HG03135 (cell line): Measurements from ENCODE around the gene DEFB115.
"Not testable (repeated sequence)": the region's sequence is repeated elsewhere in the genome, so short reads cannot be mapped to it uniquely, and the experiment has no call there.

ENCODE experiments used
- ATAC-seq: cut with Tn5 transposase; IDR thresholded peaks from one replicate; pipeline ENCODE4 v1.9.1; 2021; ENCODE audit warnings: mild to moderate bottlenecking, moderate library complexity; ENCODE audit not compliant: unreplicated experiment

Gene DEFB115

DNA sequence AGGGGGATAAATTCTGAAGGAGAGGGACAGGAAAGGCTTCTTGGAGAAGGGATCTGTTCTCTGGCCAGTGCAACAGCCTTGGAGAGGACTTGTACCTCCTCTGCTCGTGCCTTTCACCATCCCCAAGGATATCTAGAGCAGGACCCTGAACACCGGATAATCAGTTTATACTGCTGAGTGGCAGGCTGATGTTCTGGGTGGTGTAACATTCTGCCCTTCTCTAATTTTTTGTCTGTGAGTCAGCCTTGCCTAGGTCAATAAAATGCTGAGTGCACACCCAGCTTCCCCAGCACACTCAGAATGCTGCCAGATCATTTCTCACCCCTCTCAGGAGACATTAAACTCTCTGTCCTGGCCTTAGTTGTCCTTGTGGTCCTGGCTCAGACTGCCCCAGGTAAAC lies at the start of gene DEFB115:
Gene DEFB115 (plus strand): TSS at position 301 of the 400 bp plus-strand sequence. CDS start 0 bp downstream, at position 301.
- ATAC-seq: no peak

GRCh38 chr20:31236953-31237352 lies 20.5 kb upstream of the DEFB115 start:
- ATAC-seq: no peak

DNA sequence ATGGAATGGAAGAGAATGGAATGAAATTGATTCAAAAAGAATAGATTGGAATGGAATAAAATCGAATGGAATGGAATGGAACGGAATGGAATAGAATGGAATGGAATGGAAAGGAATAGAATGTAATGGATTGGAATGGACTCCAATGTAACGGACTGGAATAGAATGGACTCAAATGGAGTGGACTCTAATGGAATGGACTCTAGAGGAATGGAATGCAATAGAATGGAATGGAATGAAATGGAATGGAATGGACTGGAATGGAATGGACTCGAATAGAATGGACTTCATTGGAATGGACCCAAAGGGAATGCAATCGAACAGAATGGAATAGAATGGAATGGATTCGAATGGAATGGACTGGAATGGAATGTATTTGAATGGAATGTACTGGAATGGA lies 19.7 kb upstream of the DEFB115 start:
- ATAC-seq: no peak

DNA sequence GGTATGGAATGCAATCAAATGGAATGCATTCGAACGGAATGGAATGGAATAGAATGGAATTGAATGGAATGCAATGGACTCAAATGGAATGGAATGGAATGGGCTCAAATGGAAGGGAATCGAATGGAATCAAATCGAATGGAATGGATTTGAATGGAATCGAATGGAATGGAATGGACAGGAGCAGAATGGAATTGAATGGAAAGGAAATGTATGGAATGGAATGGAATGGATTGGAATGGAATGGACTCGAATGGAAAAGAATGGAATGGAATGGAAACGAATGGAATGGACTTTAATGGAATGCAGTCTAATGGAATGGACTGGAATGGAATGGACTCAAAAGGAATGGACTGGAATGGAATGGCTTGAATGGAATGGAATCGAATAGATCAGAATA lies 18.3 kb upstream of the DEFB115 start:
- no peak for ATAC-seq

DNA sequence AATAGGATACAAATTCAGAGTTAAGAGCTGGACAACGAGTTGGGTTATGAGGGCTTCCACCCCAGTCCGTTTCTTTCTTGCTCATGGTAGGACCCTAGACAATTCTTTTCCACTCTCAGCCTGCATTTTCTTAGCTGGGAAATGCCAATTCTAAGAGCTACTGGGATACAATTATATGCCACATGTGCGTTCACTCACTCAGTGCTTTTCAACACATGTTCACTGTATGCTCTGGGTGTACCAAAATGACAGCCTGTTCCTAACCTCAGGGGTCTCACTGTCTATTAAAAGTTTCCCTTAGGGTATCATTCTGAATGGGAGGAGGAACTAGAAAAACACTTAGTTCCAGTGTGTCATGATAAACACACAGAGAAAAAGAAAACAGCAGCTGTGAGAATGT lies 505 bp upstream of the DEFB115 start:
- ATAC-seq: no peak

- no peak for ATAC-seq
These were observed 3.0 kb downstream of the DEFB115 start for GRCh38 chr20:31260326-31260932.

DNA sequence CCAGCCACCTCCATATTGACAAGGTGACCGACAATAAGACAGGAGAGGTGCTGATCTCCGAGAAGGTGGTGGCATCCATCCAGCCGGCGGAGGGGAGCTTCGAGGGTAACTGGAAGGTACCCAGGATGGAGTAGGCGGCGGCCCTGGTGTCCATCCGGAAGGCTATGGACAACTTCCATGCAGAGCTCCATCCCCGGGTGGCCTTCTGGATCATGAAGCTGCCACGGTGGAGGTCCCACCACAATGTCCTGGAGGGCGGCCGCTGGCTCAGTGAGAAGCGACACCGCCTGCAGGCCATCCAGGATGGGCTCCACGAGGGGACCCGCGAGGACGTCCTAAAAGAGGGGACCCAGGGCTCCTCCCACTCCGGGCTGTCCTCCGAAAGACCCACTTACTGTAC lies 17.0 kb downstream of the DEFB115 start:
- no peak for ATAC-seq

- ATAC-seq: no peak
These were observed 20.7 kb downstream of the DEFB115 start for GRCh38 chr20:31278178-31278577.

GRCh38 chr20:31284964-31285363 lies 27.5 kb downstream of the DEFB115 start:
- ATAC-seq: not testable (repeated sequence)

DNA sequence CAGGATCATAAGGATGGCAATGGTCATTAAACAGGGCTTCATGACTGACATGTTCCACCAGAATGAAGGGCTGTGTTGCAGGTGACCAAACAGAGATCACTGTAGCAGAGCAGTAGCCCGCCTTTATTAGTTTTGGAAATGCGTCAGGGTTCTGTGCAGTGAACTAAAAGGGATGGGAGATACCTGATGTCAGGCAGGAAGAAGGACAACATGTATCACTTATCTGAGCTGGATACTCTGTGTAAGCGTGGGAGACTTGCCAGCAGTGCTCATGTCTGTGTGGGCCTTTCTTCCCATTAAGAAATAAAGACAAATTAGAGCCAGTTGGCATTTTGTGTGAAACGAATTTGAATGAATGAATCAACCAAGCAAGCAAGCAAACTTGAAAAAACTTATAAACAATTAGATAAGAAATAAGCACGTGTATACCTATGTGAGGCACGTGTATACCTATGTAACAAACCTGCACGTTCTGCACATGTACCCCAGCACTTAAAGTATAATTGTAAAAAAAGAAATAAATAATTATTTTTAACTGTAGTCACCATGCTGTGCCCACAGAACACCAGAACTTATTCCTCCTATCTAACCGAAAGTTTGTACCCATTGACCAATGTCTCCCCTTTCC lies 51.2 kb downstream of the DEFB115 start, which contains the start of gene DEFB116:
Gene DEFB116 (minus strand): TSS at position 51 of the 628 bp plus-strand sequence. CDS start 0 bp downstream, at position 51.
- ATAC-seq: no peak
